GM12878 (cell line): ENCODE results near the gene RGP1. TPM values are rescaled to one million over a fixed set of nuclear protein-coding genes. Genes with fewer than 3 reads are reported as not detected.

Experiments used
- ATAC-seq: fragments of 200-7000 bp; cut with Tn5 transposase; 3 replicates; pipeline ENCODE4 v1.9.1; 2020; ENCODE audit warnings: mild to moderate bottlenecking, moderate library complexity
- BruUV-seq: library from RNA; stranded (reverse); fragments of 400-500 nt; replicated peaks from 2 replicates; lab custom pipeline; 2021; lab: Mats Ljungman, UMichigan
- CTCF ChIA-PET: fragments of 300-600 bp; sonication (Branson Sonifier 250); formaldehyde crosslinking; extraction: SDS; loops from one replicate; lab custom pipeline; 2021; ENCODE audit warnings: inconsistent platforms; lab: Yijun Ruan, JAX
- POLR2A ChIA-PET: fragments of 350-600 bp; formaldehyde crosslinking; extraction: SDS; loops from one replicate; lab custom pipeline; 2021; ENCODE audit warnings: inconsistent platforms; lab: Charles Lee
- RAD21 ChIA-PET: fragments of 300-600 bp; sonication (Branson Sonifier 250); formaldehyde crosslinking; loops from one replicate; lab custom pipeline; 2023; ENCODE audit warnings: antibody characterized with exemption; ENCODE audit not compliant: unreplicated experiment; lab: Charles Lee
- SMC1A ChIA-PET: fragments of 300-600 bp; sonication (Branson Sonifier 250); formaldehyde crosslinking; loops from one replicate; lab custom pipeline; 2023; ENCODE audit not compliant: unreplicated experiment, uncharacterized antibody; lab: Charles Lee
- DNase-seq: peaks from one replicate; pipeline ENCODE4 v3.0.0-alpha.2; 2011; ENCODE audit warnings: low read depth, low spot score
- FAIRE-seq: peaks from 3 replicates; lab custom pipeline; 2011; peaks lifted over from hg19 to GRCh38; lab: Jason Lieb, UNC
- H2AFZ ChIP-seq: 2 replicates; pipeline ENCODE4 v1.6.0; 2011; ENCODE audit warnings: low read depth, low read length, control low read depth; ENCODE audit not compliant: control insufficient read depth
- H3K27ac ChIP-seq: 2 replicates; pipeline ENCODE4 v1.5.1; 2011; ENCODE audit warnings: control low read depth; ENCODE audit not compliant: control insufficient read depth, insufficient read depth
- H3K27me3 ChIP-seq, 2 experiments: replicated peaks in 1 of 2; 2 replicates each; pipeline versions ENCODE4 v1.6.0 to v1.6.1; 2011; ENCODE audit warnings: low read length in 1 of 2; ENCODE audit not compliant: control insufficient read depth in 2 of 2, insufficient read depth in 2 of 2
- H3K36me3 ChIP-seq, 2 experiments: 2 replicates each; pipeline ENCODE4 v1.5.1; 2011; ENCODE audit warnings: low read length in 1 of 2; ENCODE audit not compliant: control insufficient read depth in 2 of 2, insufficient read depth in 2 of 2
- H3K4me1 ChIP-seq: 2 replicates; pipeline ENCODE4 v1.6.1; 2011; ENCODE audit warnings: mild to moderate bottlenecking, low read length, moderate library complexity, mixed read lengths; ENCODE audit not compliant: control insufficient read depth, insufficient read depth
- H3K4me2 ChIP-seq: 2 replicates; pipeline ENCODE4 v1.6.0; 2011; ENCODE audit warnings: control low read depth; ENCODE audit not compliant: control insufficient read depth, insufficient read depth
- H3K4me3 ChIP-seq: fragments of 200-600 bp; sonication (generic); 2 replicates; pipeline ENCODE4 v1.5.1; 2016
- H3K79me2 ChIP-seq: 2 replicates; pipeline ENCODE4 v1.6.0; 2011; ENCODE audit warnings: low read length; ENCODE audit not compliant: control insufficient read depth, insufficient read depth
- H3K9ac ChIP-seq: 2 replicates; pipeline ENCODE4 v1.8.0; 2011; ENCODE audit warnings: low read length, control low read depth, mixed read lengths; ENCODE audit not compliant: control insufficient read depth, insufficient read depth
- H3K9me3 ChIP-seq: replicated peaks from 3 replicates; pipeline ENCODE4 v1.5.1; 2011; ENCODE audit warnings: mild to moderate bottlenecking, low read length; ENCODE audit not compliant: control insufficient read depth, insufficient read depth
- H4K20me1 ChIP-seq: 2 replicates; pipeline ENCODE4 v1.6.0; 2011; ENCODE audit not compliant: control insufficient read depth, insufficient read depth
- BACH1 ChIP-seq: fragments of 450-650 bp; IDR thresholded peaks from 2 replicates; pipeline ENCODE4 v1.6.1; 2017; ENCODE audit warnings: mild to moderate bottlenecking, borderline replicate concordance
- FOS ChIP-seq: IDR thresholded peaks from 3 replicates; pipeline ENCODE4 v1.6.1; 2011; ENCODE audit warnings: borderline replicate concordance; ENCODE audit not compliant: insufficient read length; ENCODE audit errors: extremely low read depth
- MXI1 ChIP-seq: fragments of 150-350 bp; IDR thresholded peaks from 2 replicates; pipeline ENCODE4 v1.6.1; 2011; ENCODE audit warnings: low read depth, mild to moderate bottlenecking, inconsistent platforms, low read length, improper control_type of control experiment
- RAD21 ChIP-seq: IDR thresholded peaks from 2 replicates; pipeline ENCODE4 v1.6.1; 2011; ENCODE audit warnings: mild to moderate bottlenecking, low read depth, low read length, moderate library complexity; ENCODE audit not compliant: insufficient read depth
- SPI1 ChIP-seq: IDR thresholded peaks from 2 replicates; pipeline ENCODE4 v1.6.1; 2011; ENCODE audit warnings: low read depth, mild to moderate bottlenecking, low read length, moderate library complexity, borderline replicate concordance; ENCODE audit not compliant: insufficient read depth
- TARDBP ChIP-seq: IDR thresholded peaks from 2 replicates; pipeline ENCODE4 v1.6.1; 2016; ENCODE audit warnings: borderline replicate concordance
- WRNIP1 ChIP-seq: IDR thresholded peaks from 2 replicates; pipeline ENCODE4 v1.6.1; 2011; ENCODE audit warnings: low read depth, low read length, improper control_type of control experiment, borderline replicate concordance
- ZNF217 ChIP-seq: fragments of 450-650 bp; IDR thresholded peaks from 2 replicates; pipeline ENCODE4 v1.6.1; 2017; ENCODE audit warnings: antibody characterized with exemption, mild to moderate bottlenecking
- ZNF622 ChIP-seq: fragments of 450-650 bp; IDR thresholded peaks from 2 replicates; pipeline ENCODE4 v1.6.1; 2017; ENCODE audit warnings: mild to moderate bottlenecking, inconsistent platforms
- WGBS: methylation state at CpG from one replicate; pipeline ENCODE4 v1.1.6; 2016; ENCODE audit warnings: low lambda C conversion rate; ENCODE audit not compliant: insufficient replicate concordance, insufficient coverage; ENCODE audit errors: missing lambda C conversion rate; 5-methylcytosine and 5-hydroxymethylcytosine counted together
- in situ Hi-C: fragments of 300-500 bp; cut with MboI; formaldehyde crosslinking; loops from 9 replicates; pipeline ENCODE4 v1.14.3; 2018; ENCODE audit warnings: mixed read lengths
- intact Hi-C: fragments of 100-400 bp; cut with micrococcal nuclease; formaldehyde crosslinking; loops from one replicate; pipeline ENCODE4 v1.14.2; 2022; ENCODE audit not compliant: unreplicated experiment
- polyA plus RNA-seq, 11 experiments: library from polyadenylated mRNA; depleted of rRNA in 4 of 11; unstranded in 6 of 11; stranded (reverse) in 5 of 11; fragments of >200 nt; fragmentation: Nextera tagmentation in 4 of 11; fragmentation: Illumina TruSeq in 1 of 11; extraction: Ambion mirVana in 4 of 11; extraction: Trizol in 1 of 11; gene quantifications; 1 replicate in 1 of 11; 2 replicates in 10 of 11; pipeline versions ENCODE4 v1.2.1 to v1.2.3, GENCODE V29; 2011 to 2016; ENCODE audit warnings: inconsistent platforms in 2 of 11, missing spikeins in 2 of 11, low read depth in 1 of 11
- total RNA-seq, 4 experiments: library from RNA; depleted of rRNA in 3 of 4; stranded (reverse); fragments of >200 nt in 3 of 4; fragmentation: Illumina TruSeq in 1 of 4; extraction: Trizol in 1 of 4; gene quantifications; 2 replicates each; pipeline versions ENCODE4 v1.2.1 to v1.2.3, GENCODE V29; 2013 to 2021
- TF ChIP-seq, protein P1 (sequence below): fragments of 450-650 bp; formaldehyde crosslinking; IDR thresholded peaks from 2 replicates; pipeline ENCODE4 v1.5.0; 2022; ENCODE audit warnings: mild to moderate bottlenecking, missing genetic modification characterization

RGP1 gene
- total and polyA plus RNA-seq, 10 of the 15 experiments (the other 5 are each of a cell fraction or from before 2014, with no cell fraction given): 0.44 to 14.9 (median 7.4) TPM

DNA sequence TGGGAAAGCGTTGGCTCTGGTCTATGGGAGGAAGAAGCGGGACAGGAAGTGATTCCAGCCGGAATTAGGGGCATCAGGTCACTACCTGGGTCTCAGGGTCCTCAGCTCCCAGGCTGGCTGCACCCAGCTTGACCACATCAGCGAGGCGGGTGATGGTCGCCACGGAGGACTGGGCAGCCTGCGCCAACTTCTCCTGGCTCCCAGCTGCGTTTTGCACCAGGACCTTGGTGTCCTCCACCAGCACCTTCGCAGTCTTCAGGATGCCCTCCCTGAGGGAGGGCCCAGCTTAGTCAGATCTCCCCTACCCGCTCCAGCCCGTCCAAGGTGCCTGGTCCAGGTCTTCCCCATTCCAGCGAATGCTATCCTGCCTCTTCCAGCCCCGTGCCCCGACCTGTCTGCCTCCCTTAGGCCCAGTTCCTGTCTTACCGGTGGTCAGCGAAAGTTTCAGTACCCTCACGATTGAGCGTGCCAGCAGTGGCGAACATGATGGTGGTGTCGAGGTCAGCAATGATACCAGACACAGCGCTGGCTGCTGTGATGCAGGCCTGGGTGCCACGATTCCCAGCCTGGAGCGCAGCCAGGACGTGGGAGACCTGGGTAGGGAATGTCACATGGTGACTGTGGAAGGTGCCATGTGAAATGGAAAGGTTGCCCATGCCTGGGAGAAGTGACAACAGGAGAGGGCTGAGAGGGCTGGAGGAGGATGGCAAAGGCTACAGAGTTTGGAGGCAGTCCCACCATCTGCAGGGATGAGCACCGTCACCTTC, 45.0 kb upstream of the RGP1 start:
- ATAC-seq: no peak
- Histone ChIP-seq H3K27me3 (no peaks in the 10 kb centered on the region), H4K20me1 (no peaks in the 10 kb centered on the region)

More for the DNA sequence above, 45.0 kb upstream of the RGP1 start:
- in situ Hi-C loops (no loop called here), intact Hi-C loops (no loop called here)
- ChIA-PET POLR2A (no interaction called here), RAD21 (no interaction called here), SMC1A (no interaction called here), CTCF (interaction anchor here (1.3 kb wide), 1 partner anchor 10 kb away, joined by 3 read pairs; no protein-coding TSS in a partner anchor)
- Histone ChIP-seq H2AFZ (no peak overlapping the region), H3K4me2 (no peak overlapping the region), H3K4me3 (no peak overlapping the region), H3K79me2 (no peaks in the 10 kb centered on the region), H3K9me3 (no peaks in the 10 kb centered on the region), H3K36me3 (peaks cover 61 to 68% of the 10 kb centered on the region in 2 experiments), H3K27ac (no peak overlapping the region), H3K4me1 (no peaks in the 10 kb centered on the region), H3K9ac (no peak overlapping the region)
- no peak for FAIRE-seq
- TF ChIP-seq, protein P1, sequence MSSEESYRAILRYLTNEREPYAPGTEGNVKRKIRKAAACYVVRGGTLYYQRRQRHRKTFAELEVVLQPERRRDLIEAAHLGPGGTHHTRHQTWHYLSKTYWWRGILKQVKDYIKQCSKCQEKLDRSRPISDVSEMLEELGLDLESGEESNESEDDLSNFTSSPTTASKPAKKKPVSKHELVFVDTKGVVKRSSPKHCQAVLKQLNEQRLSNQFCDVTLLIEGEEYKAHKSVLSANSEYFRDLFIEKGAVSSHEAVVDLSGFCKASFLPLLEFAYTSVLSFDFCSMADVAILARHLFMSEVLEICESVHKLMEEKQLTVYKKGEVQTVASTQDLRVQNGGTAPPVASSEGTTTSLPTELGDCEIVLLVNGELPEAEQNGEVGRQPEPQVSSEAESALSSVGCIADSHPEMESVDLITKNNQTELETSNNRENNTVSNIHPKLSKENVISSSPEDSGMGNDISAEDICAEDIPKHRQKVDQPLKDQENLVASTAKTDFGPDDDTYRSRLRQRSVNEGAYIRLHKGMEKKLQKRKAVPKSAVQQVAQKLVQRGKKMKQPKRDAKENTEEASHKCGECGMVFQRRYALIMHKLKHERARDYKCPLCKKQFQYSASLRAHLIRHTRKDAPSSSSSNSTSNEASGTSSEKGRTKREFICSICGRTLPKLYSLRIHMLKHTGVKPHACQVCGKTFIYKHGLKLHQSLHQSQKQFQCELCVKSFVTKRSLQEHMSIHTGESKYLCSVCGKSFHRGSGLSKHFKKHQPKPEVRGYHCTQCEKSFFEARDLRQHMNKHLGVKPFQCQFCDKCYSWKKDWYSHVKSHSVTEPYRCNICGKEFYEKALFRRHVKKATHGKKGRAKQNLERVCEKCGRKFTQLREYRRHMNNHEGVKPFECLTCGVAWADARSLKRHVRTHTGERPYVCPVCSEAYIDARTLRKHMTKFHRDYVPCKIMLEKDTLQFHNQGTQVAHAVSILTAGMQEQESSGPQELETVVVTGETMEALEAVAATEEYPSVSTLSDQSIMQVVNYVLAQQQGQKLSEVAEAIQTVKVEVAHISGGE (CRISPR knock-in tag): no peak
- TF ChIP-seq TARDBP (no peak), BACH1 (no peak), FOS (no peak), ZNF622 (no peak), WRNIP1 (no peak), RAD21 (no peak), SPI1 (no peak), ZNF217 (no peak), MXI1 (no peak)
- DNase-seq: no peak
- BruUV-seq: no TSS peak
- 97% methylated on average over 25 of the region's 26 CpGs for WGBS
